NCI-H748 (cell line): Measurements from ENCODE around the gene AGAP1.

Experiments
- DNase-seq: peaks from one replicate; lab custom pipeline; 2025; ENCODE audit not compliant: unreplicated experiment; lab: John Stamatoyannopoulos, UW

Gene AGAP1

GRCh38 chr2:235857598-235857997 is 363.8 kb downstream of the AGAP1 start:
- no peak for DNase-seq

DNA sequence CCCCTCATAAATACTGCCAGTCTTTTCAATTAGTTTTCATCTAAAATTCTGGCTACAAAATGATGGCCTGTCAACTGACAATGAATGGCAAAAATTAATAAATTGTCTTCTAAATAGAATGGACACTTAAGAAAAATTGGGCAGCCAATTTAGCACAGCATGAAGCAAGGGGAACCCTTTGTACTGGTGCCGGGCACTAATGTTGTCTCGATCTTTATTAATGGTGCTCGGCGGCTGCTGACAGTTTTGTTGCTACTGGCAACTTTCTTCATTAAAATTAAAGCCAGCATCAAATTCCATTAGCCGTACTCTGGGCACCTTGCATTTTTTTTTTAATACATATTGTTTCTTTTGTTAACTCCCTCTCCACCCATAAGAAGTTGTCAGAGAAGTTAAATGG is 365.0 kb downstream of the AGAP1 start:
- DNase-seq: peak; percentile 91

DNA sequence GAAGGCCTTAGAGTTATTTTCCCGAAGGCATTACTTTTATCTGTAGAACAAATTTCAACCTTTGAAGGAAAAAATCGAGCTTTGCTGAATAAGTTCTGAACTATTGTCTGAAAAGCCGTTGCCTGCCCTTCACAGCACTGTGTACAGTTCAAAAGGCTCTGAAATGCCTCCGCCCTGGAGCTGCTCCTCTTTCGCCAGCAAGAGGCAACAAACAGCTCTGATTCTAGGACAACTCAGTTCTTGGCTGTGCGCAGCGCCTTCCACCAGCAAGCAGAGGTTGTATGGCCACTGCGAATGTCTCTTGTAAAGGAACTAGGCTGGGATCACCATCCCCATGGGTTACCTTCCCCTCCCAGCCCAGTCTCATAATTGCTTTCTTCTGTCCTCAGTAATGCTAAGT is 365.8 kb downstream of the AGAP1 start:
- DNase-seq: peak; percentile 34

- no peak for DNase-seq
Measured at GRCh38 chr2:235860111-235860510, 366.3 kb downstream of the AGAP1 start.

GRCh38 chr2:235860871-235861270 is 367.0 kb downstream of the AGAP1 start:
- DNase-seq: peak; percentile 16

DNA sequence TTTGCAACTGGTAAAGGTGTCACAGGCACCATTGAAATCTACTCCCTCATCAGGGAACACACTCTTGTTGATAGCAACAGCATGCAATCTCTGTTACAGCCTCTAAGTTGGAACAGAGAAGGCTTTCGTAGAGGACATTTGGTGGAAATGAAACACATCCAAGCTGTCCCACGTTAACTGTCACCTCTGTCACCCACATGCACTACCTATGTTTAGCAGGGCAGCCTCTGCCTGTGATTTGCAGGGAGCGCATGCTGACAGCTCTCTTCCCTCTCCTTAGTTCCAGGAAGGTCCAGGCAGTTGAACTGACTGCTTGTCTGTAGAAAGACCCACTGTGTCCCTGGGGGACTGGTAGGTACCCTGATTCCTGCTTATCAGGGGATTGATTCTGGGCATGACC is 367.5 kb downstream of the AGAP1 start:
- DNase-seq: no peak

- no peak for DNase-seq
Measured at GRCh38 chr2:235863414-235863813, 369.6 kb downstream of the AGAP1 start.

DNA sequence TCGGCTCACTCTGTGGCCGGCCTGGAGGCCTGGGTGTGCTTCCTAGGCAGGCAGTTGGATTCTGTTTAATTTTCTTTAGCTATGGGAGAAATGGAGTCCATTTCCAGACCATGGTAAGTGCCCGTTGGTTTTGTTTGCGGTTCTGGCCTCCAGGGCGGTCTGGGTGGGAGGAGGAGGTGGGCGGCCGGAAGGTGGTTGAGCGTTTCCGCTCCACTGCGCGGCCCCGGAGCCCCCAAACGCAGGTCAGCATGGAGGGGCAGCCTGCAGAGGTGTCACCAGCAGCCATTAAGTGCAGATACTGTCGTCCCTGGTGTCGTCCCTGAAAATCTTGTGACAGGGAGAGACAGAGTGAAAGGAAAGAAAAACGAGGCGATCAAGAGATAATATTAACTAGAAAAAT is 370.5 kb downstream of the AGAP1 start:
- DNase-seq: no peak

- no peak for DNase-seq
Measured at GRCh38 chr2:235864733-235865515, 371.1 kb downstream of the AGAP1 start.

DNA sequence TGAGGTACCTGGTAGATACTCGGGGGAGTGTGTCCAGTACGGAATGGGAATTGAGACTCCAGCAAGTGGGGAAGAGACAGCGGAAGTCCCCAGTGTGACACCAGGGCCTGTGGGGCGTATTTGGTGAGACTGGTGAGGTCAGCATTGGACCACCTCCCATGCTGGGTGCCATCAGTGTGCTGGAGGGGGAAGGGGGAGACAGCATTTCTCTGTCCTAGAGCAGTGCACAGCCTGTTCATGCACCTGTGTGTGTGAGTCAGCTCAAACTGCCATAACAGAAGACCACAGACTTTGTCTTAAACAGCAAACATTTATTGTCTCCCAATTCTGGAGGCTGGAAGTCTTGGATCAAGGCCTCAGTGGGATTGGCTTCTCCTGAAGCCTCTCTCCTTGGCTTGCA is 372.5 kb downstream of the AGAP1 start:
- no peak for DNase-seq

DNA sequence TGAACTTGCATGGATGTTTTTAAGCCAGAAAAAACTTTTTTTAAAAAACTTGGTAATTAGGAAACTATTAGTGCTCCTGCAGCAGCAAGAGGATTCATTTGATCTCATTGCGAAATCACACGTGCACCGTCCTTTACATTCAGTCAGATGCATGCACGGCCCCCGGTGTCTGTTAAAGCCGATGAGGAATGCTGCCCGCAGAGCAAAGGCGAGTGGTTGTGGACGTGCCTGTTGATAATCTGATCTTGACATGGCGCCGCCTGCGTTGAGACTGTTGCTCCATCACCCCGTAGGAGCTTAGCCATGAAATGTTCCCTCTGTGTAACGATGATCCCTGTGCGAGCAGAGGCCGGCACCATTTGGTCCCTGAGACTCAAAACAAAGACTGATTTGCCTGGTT is 374.4 kb downstream of the AGAP1 start:
- no peak for DNase-seq

- no peak for DNase-seq
Measured at GRCh38 chr2:235868645-235869044, 374.8 kb downstream of the AGAP1 start.

GRCh38 chr2:235870515-235870914 is 376.7 kb downstream of the AGAP1 start:
- DNase-seq: no peak

DNA sequence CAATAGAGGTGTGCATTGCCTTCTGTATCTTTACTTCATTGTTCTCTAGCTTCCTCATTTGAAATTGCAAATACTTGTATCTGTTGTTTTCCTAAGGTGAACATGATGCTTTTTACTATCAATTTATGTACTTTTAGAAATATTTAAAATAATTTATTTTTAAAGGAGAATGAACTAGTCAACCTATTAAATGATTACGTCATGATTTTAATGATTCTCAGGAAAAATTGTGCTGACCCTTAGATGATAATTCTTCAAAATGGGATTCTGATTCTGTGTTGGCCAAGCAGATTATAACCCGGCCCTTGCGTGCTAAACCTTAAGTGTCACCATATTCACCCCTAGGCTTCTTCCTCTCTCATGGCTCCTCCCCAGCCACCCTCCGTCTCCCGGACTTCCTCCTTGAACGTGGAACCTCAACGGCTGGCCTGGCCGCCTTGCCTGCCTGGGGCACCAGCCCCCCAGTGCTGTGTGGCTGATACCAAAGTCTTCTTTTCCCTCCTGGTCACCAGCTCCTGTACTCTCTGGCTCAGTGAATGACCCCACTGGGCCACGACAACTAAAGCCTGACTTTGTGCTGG is 382.3 kb downstream of the AGAP1 start:
- DNase-seq: no peak

DNA sequence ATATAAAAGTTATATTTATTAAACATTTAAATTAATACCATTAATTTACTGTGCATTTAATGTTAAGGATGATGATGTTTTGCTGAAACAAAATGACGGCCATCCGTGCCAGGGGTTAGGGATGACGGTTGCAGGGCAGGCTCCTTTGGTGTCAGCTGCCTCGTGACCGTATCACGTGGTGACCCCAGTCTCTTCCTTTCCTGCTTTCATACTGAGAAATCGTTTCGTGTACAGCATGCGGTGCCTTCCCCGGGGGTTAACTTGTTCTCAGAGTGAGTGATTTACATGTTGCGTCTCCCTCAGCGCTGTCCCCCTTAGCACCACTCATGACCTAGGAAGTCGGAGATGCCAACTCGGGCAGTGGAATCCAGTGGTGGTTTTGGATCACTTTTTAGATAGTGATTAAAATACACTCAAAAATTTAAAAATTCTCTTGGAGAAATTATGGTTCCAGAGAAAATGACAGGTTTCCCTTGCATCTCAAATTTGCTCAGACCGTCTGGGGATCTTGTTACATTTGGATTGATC is 383.5 kb downstream of the AGAP1 start:
- no peak for DNase-seq

- no peak for DNase-seq
Measured at GRCh38 chr2:235879116-235879515, 385.3 kb downstream of the AGAP1 start.

DNA sequence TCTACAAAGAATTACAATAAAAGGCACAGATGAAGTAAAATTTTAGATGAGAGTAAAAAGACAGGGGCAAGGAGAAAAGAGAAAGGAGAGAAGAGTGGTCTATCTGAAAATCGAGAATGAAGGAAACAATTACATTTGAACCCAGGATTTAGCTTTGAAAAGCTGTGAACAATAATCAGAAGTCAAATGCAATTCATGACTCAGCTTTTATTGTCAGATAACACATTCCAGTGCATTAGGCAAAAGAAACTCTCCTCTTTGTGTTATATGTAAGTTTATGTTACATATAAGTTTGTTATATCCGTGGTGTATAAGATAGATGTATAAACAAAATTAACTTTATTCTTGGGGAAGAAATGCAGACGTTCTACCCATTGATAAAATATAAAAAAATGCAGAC is 389.8 kb downstream of the AGAP1 start:
- DNase-seq: no peak

DNA sequence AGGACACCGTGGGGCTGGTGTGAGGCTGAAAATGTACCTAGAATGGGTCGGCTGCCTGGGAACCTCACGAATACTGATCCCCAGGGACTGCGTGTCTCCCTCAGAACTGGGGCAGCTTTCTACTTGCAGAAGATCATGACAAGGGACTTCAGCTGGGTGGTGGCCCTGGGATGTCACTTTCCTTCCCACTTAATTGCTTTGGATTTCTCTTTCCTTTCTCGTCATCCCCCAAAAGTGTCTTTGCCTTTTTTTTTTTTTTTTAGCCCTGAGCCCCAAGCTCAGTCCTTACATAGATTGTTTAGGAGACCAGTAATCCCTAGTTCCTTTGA is 395.4 kb downstream of the AGAP1 start:
- DNase-seq: no peak

DNA sequence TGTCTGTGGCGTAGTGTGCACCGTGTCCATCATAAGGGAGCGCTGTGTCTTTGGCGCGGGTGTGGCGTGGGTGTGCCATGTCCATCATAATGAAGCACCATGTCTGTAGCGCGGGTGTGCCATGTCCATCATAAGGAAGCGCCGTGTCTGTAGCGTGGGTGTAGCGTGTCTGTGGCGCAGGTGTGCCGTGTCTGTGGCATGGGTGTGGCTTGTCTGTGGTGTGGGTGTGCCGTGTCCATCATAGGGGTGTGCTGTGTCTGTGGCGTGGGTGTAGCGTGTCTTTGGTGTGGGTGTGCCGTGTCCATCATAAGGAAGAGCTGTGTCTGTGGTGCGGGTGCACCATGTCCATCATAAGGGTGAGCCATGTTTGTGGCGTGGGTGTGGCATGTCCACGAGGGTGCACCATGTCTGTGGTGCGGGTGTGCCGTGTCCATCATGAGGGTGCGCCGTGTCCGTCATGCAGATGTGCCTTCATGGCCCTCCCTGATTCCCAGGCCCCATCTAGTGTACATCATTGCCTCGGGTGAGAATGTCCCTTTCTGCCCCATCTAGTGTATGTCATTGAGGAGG is 399.4 kb downstream of the AGAP1 start:
- no peak for DNase-seq

GRCh38 chr2:235894839-235895238 is 401.0 kb downstream of the AGAP1 start:
- no peak for DNase-seq

- DNase-seq: no peak
Measured at GRCh38 chr2:235896061-235896460, 402.2 kb downstream of the AGAP1 start.

GRCh38 chr2:235897992-235898391 is 404.1 kb downstream of the AGAP1 start:
- no peak for DNase-seq
